ENCODE measurements around the gene EXOC3L1. TPM values are rescaled to one million over a fixed set of nuclear protein-coding genes. Genes with fewer than 3 reads are reported as not detected.

EXOC3L1 gene
- total and polyA plus RNA-seq, 2 of the 13 experiments (the other 11 are each of a cell fraction or from before 2014, with no cell fraction given): 0.12 TPM; not detected in 1

GRCh38 chr16:67184995-67185650, 4.8 kb downstream of the EXOC3L1 start (continued):
- TF ChIP-seq ZNF317 (CRISPR knock-in tag; IDR thresholded peaks at IDR 0.05) (peak; percentile 83; the same call in 1 of the 2 replicates), SCMH1 (CRISPR knock-in tag; IDR thresholded peaks at IDR 0.05; ENCODE audit: borderline replicate concordance) (no peak), ZNF230 (CRISPR knock-in tag; IDR thresholded peaks at IDR 0.05) (no peak; the same call in 1 of the 2 replicates), TCF7L2 (IDR thresholded peaks at IDR 0.05; ENCODE audit: low read depth, low read length) (no peak), ZNF496 (CRISPR knock-in tag; IDR thresholded peaks at IDR 0.05; ENCODE audit: insufficient replicate concordance) (no peak), ZNF333 (CRISPR knock-in tag; IDR thresholded peaks at IDR 0.05; ENCODE audit: borderline replicate concordance) (peak; percentile 95; the same call in 1 of the 2 replicates), TEAD2 (CRISPR knock-in tag; IDR thresholded peaks at IDR 0.05) (0 out of 2 replicates have a peak, but pooled peaks have one; percentile 18), ZFP36 (IDR thresholded peaks at IDR 0.05; ENCODE audit: borderline replicate concordance, low read depth, low read length, partially characterized antibody) (no peak), ARID2 (CRISPR knock-in tag; IDR thresholded peaks at IDR 0.05; ENCODE audit: borderline replicate concordance) (no peak), ZBTB3 (CRISPR knock-in tag; IDR thresholded peaks at IDR 0.05; ENCODE audit: borderline replicate concordance, low read depth) (no peak), NR1H2 (CRISPR knock-in tag; IDR thresholded peaks at IDR 0.05; ENCODE audit: borderline replicate concordance, low read depth) (no peak; the same call in 1 of the 2 replicates), FOSL1 (CRISPR knock-in tag; IDR thresholded peaks at IDR 0.05; ENCODE audit: borderline replicate concordance) (no peak), KDM5A (IDR thresholded peaks at IDR 0.05; ENCODE audit: borderline replicate concordance, low read length) (no peak), ZNF280B (CRISPR knock-in tag; IDR thresholded peaks at IDR 0.05; ENCODE audit: borderline replicate concordance) (peak; percentile 96), SRSF1 (optimal IDR thresholded peaks at IDR 0.05; ENCODE audit: low read depth, low read length) (no peak), AGO1 (IDR thresholded peaks at IDR 0.05; ENCODE audit: low read depth, low read length, poor library complexity, severe bottlenecking) (no peak), ZNF550 (CRISPR knock-in tag; IDR thresholded peaks at IDR 0.05; ENCODE audit: borderline replicate concordance) (no peak), ZNF652 (CRISPR knock-in tag; IDR thresholded peaks at IDR 0.05; ENCODE audit: borderline replicate concordance, low read depth) (peak; percentile 68; the same call in 1 of the 2 replicates), ZNF263 (CRISPR knock-in tag; IDR thresholded peaks at IDR 0.05) (peak; percentile 55), ZNF564 (CRISPR knock-in tag; IDR thresholded peaks at IDR 0.05) (no peak), ZNF713 (CRISPR knock-in tag; IDR thresholded peaks at IDR 0.05) (peak; percentile 88; the same call in 1 of the 2 replicates), SUZ12 (IDR thresholded peaks at IDR 0.05; ENCODE audit: low read depth, low read length) (0 out of 2 replicates have a peak, but pooled peaks have one; percentile 8), EZH2 (conservative IDR thresholded peaks at IDR 0.05; ENCODE audit: low read depth, low read length) (no peak), ZNF335 (CRISPR knock-in tag; IDR thresholded peaks at IDR 0.05) (0 out of 2 replicates have a peak, but pooled peaks have one; percentile 72), KDM4B (CRISPR knock-in tag; IDR thresholded peaks at IDR 0.05) (peak; percentile 97), BORCS8-MEF2B (CRISPR knock-in tag; IDR thresholded peaks at IDR 0.05) (peak; percentile 98), CREBL2 (CRISPR knock-in tag; IDR thresholded peaks at IDR 0.05; ENCODE audit: borderline replicate concordance) (no peak)

All from HepG2 (cell line).